RWPE2 (cell line): ENCODE results near the gene EIF2AK2.

ENCODE experiments used
- ATAC-seq: fragments of 200-7000 bp; cut with Tn5 transposase; 3 replicates; pipeline ENCODE4 v1.9.1; 2021; ENCODE audit warnings: low read depth
- DNase-seq: peaks from one replicate; pipeline ENCODE4 v3.0.0-alpha.2; 2020; ENCODE audit warnings: low spot score
- H3K27ac ChIP-seq: fragments of 450-650 bp; 2 replicates; pipeline ENCODE4 v1.5.1; 2017; ENCODE audit warnings: mild to moderate bottlenecking; ENCODE audit not compliant: poor library complexity, severe bottlenecking
- H3K27me3 ChIP-seq: fragments of 250-450 bp; sonication (Bioruptor Pico); 2 replicates; pipeline ENCODE4 v1.5.1; 2021; ENCODE audit warnings: mild to moderate bottlenecking, moderate library complexity; ENCODE audit not compliant: insufficient read depth, poor library complexity, severe bottlenecking
- H3K36me3 ChIP-seq: fragments of 250-450 bp; sonication (Bioruptor Pico); 2 replicates; pipeline ENCODE4 v1.5.1; 2020; ENCODE audit warnings: low read depth, mild to moderate bottlenecking, moderate library complexity
- H3K4me1 ChIP-seq: fragments of 250-450 bp; sonication (Bioruptor Pico); 2 replicates; pipeline ENCODE4 v1.5.1; 2021; ENCODE audit warnings: mild to moderate bottlenecking, moderate library complexity; ENCODE audit not compliant: insufficient read depth, poor library complexity, severe bottlenecking
- H3K4me3 ChIP-seq: fragments of 250-450 bp; sonication (Bioruptor Pico); 2 replicates; pipeline ENCODE4 v1.5.1; 2021; ENCODE audit warnings: mild to moderate bottlenecking, moderate library complexity; ENCODE audit not compliant: severe bottlenecking
- H3K9me3 ChIP-seq: fragments of 250-450 bp; sonication (Bioruptor Pico); 2 replicates; pipeline ENCODE4 v1.5.1; 2021; ENCODE audit warnings: mild to moderate bottlenecking, moderate library complexity; ENCODE audit not compliant: severe bottlenecking
- TF ChIP-seq, protein P1 (sequence below): fragments of 450-650 bp; IDR thresholded peaks from one replicate; pipeline ENCODE4 v1.5.1; 2017; ENCODE audit warnings: mild to moderate bottlenecking, moderate library complexity; ENCODE audit not compliant: poor library complexity, severe bottlenecking

Gene EIF2AK2

GRCh38 chr2:37143974-37144373 is 12.8 kb downstream of the EIF2AK2 start:
- H3K9me3 ChIP-seq, result no peaks in the 10 kb centered on the region
- no peak overlapping the region for H3K27ac ChIP-seq
- no peaks in the 10 kb centered on the region for H3K4me1 ChIP-seq
- TF ChIP-seq, protein P1, sequence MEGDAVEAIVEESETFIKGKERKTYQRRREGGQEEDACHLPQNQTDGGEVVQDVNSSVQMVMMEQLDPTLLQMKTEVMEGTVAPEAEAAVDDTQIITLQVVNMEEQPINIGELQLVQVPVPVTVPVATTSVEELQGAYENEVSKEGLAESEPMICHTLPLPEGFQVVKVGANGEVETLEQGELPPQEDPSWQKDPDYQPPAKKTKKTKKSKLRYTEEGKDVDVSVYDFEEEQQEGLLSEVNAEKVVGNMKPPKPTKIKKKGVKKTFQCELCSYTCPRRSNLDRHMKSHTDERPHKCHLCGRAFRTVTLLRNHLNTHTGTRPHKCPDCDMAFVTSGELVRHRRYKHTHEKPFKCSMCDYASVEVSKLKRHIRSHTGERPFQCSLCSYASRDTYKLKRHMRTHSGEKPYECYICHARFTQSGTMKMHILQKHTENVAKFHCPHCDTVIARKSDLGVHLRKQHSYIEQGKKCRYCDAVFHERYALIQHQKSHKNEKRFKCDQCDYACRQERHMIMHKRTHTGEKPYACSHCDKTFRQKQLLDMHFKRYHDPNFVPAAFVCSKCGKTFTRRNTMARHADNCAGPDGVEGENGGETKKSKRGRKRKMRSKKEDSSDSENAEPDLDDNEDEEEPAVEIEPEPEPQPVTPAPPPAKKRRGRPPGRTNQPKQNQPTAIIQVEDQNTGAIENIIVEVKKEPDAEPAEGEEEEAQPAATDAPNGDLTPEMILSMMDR, result no peak
- ATAC-seq (no peak), DNase-seq (no peak)
- H3K36me3 ChIP-seq, result peaks cover 83% of the 10 kb centered on the region
- no peaks in the 10 kb centered on the region for H3K27me3 ChIP-seq
- no peak overlapping the region for H3K4me3 ChIP-seq

DNA sequence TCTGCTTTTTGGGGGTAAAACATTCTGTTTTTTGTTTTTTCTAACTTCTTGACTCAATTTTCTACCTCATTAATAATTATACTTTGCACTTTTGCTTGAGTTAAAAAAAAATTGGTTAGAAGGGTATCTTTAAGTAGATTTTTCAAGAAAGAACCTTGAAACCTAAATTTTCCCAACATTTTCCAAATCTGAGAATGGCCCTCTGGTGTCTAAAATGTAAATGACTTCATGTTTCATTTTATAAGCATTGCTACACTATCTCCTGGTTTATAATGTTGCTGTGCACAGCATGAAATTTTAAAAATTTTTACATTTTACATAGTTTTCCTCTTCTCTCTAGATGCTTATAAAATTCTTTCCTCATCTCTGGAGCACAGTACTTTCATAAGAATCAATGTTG is 14.2 kb downstream of the EIF2AK2 start:
- TF ChIP-seq, protein P1, result no peak
- no peak for DNase-seq
- H3K27ac ChIP-seq, result no peak overlapping the region
- H3K9me3 ChIP-seq, result no peaks in the 10 kb centered on the region
- H3K36me3 ChIP-seq, result peaks cover 84% of the 10 kb centered on the region
- H3K27me3 ChIP-seq, result no peaks in the 10 kb centered on the region
- no peak for ATAC-seq
- H3K4me3 ChIP-seq, result no peak overlapping the region
- H3K4me1 ChIP-seq, result no peaks in the 10 kb centered on the region

- ATAC-seq (no peak), DNase-seq (no peak)
- no peaks in the 10 kb centered on the region for H3K4me1 ChIP-seq
- TF ChIP-seq, protein P1, result no peak
- H3K27me3 ChIP-seq, result no peaks in the 10 kb centered on the region
- H3K9me3 ChIP-seq, result no peaks in the 10 kb centered on the region
- no peak overlapping the region for H3K4me3 ChIP-seq
- peaks cover 87% of the 10 kb centered on the region for H3K36me3 ChIP-seq
- H3K27ac ChIP-seq, result no peak overlapping the region
These were observed 23.9 kb downstream of the EIF2AK2 start for GRCh38 chr2:37132914-37133313.

DNA sequence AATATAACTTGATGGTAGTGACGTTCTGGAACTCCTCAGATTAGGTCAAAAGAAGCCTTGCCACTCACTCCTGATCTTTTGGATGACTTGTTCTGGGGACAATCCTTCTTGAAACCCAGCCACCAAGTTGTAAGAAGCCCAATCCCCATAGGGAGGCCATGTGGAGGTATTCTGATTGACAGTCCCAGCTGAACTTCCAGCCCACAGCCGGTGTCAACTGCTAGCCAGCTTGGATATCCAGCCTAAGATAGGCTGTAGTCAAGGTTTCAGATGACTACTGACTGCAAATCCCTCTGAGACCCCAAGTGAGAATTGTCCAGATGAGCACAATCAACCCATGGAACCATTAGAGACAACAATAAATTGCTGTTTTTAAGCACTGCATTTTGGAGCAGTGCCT is 31.4 kb downstream of the EIF2AK2 start:
- no peaks in the 10 kb centered on the region for H3K27me3 ChIP-seq
- DNase-seq (no peak), ATAC-seq (no peak)
- H3K27ac ChIP-seq, result no peak overlapping the region
- peaks cover 37% of the 10 kb centered on the region for H3K36me3 ChIP-seq
- TF ChIP-seq, protein P1, result no peak
- no peaks in the 10 kb centered on the region for H3K9me3 ChIP-seq
- no peaks in the 10 kb centered on the region for H3K4me1 ChIP-seq
- no peak overlapping the region for H3K4me3 ChIP-seq

DNA sequence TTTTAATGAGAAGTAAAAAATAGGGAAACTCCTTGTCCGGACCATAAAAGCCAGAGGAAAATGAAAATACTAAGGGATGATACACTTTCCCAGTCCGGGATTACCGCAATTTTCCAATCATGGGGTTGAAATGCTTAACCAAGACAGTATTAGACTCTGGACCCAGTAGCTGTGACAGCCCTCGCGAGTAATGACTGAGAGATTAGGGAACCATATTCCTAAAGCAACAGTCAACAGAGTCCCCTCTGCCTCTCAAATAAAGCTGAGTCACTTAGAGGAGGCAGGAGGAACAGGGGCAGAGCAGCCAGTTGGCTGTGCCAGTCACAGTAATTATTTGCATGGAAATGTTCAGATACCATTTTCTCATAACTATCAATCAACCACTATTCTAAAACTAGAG is 37.6 kb downstream of the EIF2AK2 start:
- H3K36me3 ChIP-seq, result peaks cover 45% of the 10 kb centered on the region
- H3K4me3 ChIP-seq, result no peak overlapping the region

More for the DNA sequence above, 37.6 kb downstream of the EIF2AK2 start:
- Histone ChIP-seq H3K27ac (no peak overlapping the region), H3K9me3 (no peaks in the 10 kb centered on the region), H3K4me1 (no peaks in the 10 kb centered on the region), H3K27me3 (no peaks in the 10 kb centered on the region)
- DNase-seq (no peak), ATAC-seq (no peak)
- TF ChIP-seq, protein P1, result no peak
